Neural progenitor cell (in vitro differentiated cells): ENCODE measurements around the gene COG7. TPM values are rescaled to one million over a fixed set of nuclear protein-coding genes. Genes with fewer than 3 reads are reported as not detected.

ENCODE experiments used
- DNase-seq: peaks from one replicate; pipeline ENCODE4 v3.0.0-alpha.2; 2016; ENCODE audit warnings: low spot score
- H2AFZ ChIP-seq: fragments of 200-600 bp; sonication (generic); replicated peaks from 2 replicates; pipeline ENCODE4 v1.6.1; 2016; ENCODE audit warnings: antibody characterized with exemption
- H3F3A ChIP-seq: fragments of 200-600 bp; sonication (generic); 2 replicates; pipeline ENCODE4 v1.6.1; 2016; ENCODE audit warnings: antibody characterized with exemption, low read depth
- H3K27ac ChIP-seq: fragments of 200-600 bp; sonication (generic); 2 replicates; pipeline ENCODE4 v1.5.1; 2016; ENCODE audit warnings: mild to moderate bottlenecking
- H3K27me3 ChIP-seq: fragments of 200-600 bp; sonication (generic); 2 replicates; pipeline ENCODE4 v1.6.1; 2016; ENCODE audit warnings: mild to moderate bottlenecking, moderate library complexity
- H3K36me3 ChIP-seq: fragments of 200-600 bp; sonication (generic); 2 replicates; pipeline ENCODE4 v1.5.1; 2016
- H3K4me1 ChIP-seq: fragments of 200-600 bp; sonication (generic); 2 replicates; pipeline ENCODE4 v1.6.1; 2016; ENCODE audit warnings: mixed run types
- H3K4me2 ChIP-seq: fragments of 200-600 bp; sonication (generic); 2 replicates; pipeline ENCODE4 v1.6.1; 2016
- H3K4me3 ChIP-seq: fragments of 200-600 bp; sonication (generic); 2 replicates; pipeline ENCODE4 v1.5.1; 2016
- H3K79me2 ChIP-seq: fragments of 200-600 bp; sonication (generic); 2 replicates; pipeline ENCODE4 v1.6.1; 2016; ENCODE audit warnings: low read depth
- H3K9ac ChIP-seq: fragments of 200-600 bp; sonication (generic); 2 replicates; pipeline ENCODE4 v1.6.1; 2016
- H3K9me3 ChIP-seq: fragments of 200-600 bp; sonication (generic); 2 replicates; pipeline ENCODE4 v1.5.1; 2016; ENCODE audit warnings: low read depth
- H4K20me1 ChIP-seq: fragments of 200-600 bp; sonication (generic); 2 replicates; pipeline ENCODE4 v1.6.1; 2016; ENCODE audit warnings: low read depth
- H3K27ac Mint-ChIP-seq: 3 replicates; pipeline ENCODE4 v1.8.0; 2021; ENCODE audit warnings: mixed read lengths
- H3K27me3 Mint-ChIP-seq: 2 replicates; pipeline ENCODE4 v1.8.0; 2022; ENCODE audit warnings: low read depth, mild to moderate bottlenecking, inconsistent platforms, moderate library complexity, mixed read lengths; ENCODE audit not compliant: insufficient read depth
- H3K36me3 Mint-ChIP-seq: 3 replicates; pipeline ENCODE4 v1.8.0; 2021; ENCODE audit warnings: mixed read lengths
- H3K4me1 Mint-ChIP-seq: 3 replicates; pipeline ENCODE4 v1.8.0; 2021; ENCODE audit warnings: mixed read lengths
- H3K4me3 Mint-ChIP-seq: 3 replicates; pipeline ENCODE4 v1.8.0; 2021; ENCODE audit warnings: mild to moderate bottlenecking, moderate library complexity, mixed read lengths
- H3K9me3 Mint-ChIP-seq: 3 replicates; pipeline ENCODE4 v1.8.0; 2020; ENCODE audit warnings: mixed read lengths
- CTCF ChIP-seq: fragments of 200-600 bp; sonication (generic); IDR thresholded peaks from 2 replicates; pipeline ENCODE4 v1.5.1; 2017; ENCODE audit warnings: antibody characterized with exemption, mild to moderate bottlenecking
- EZH2 ChIP-seq: fragments of 200-600 bp; sonication (generic); IDR thresholded peaks from 2 replicates; pipeline ENCODE4 v1.6.1; 2017; ENCODE audit warnings: antibody characterized with exemption, mild to moderate bottlenecking, moderate library complexity
- EZH2phosphoT487 ChIP-seq: fragments of 200-600 bp; sonication (generic); IDR thresholded peaks from 2 replicates; pipeline ENCODE4 v1.6.1; 2017; ENCODE audit warnings: antibody characterized with exemption
- total RNA-seq: library from RNA; depleted of rRNA; stranded (reverse); fragments of >200 nt; gene quantifications from 2 replicates; pipeline ENCODE4 v1.2.3, GENCODE V29; 2015; ENCODE audit warnings: low replicate concordance

Gene COG7
- total RNA-seq, 1 donor from 2014 or later = 21.6 TPM

- Mint-ChIP-seq H3K9me3 (no peaks in the 10 kb centered on the region), H3K4me3 (no peak overlapping the region), H3K36me3 (no peaks in the 10 kb centered on the region), H3K4me1 (no peaks in the 10 kb centered on the region), H3K27me3 (peaks cover 5% of the 10 kb centered on the region), H3K27ac (no peak overlapping the region)
- Histone ChIP-seq H4K20me1 (no peaks in the 10 kb centered on the region), H3K27me3 (no peaks in the 10 kb centered on the region), H3K36me3 (no peaks in the 10 kb centered on the region), H3K4me2 (no peak overlapping the region), H3K27ac (no peak overlapping the region), H2AFZ (no peak overlapping the region), H3K79me2 (no peaks in the 10 kb centered on the region), H3K4me3 (no peak overlapping the region), H3F3A (no peaks in the 10 kb centered on the region), H3K9me3 (no peaks in the 10 kb centered on the region), H3K4me1 (no peaks in the 10 kb centered on the region), H3K9ac (no peak overlapping the region)
- no peak for TF ChIP-seq EZH2
- TF ChIP-seq EZH2phosphoT487 = no peak
- TF ChIP-seq CTCF = no peak
- DNase-seq = no peak
Measured at GRCh38 chr16:23353440-23353839, 99.5 kb downstream of the COG7 start.

- Mint-ChIP-seq H3K4me1 (no peaks in the 10 kb centered on the region), H3K27me3 (peaks cover 3% of the 10 kb centered on the region), H3K4me3 (no peak overlapping the region), H3K36me3 (no peaks in the 10 kb centered on the region), H3K9me3 (no peaks in the 10 kb centered on the region), H3K27ac (no peak overlapping the region)
- H3K9ac ChIP-seq = no peak overlapping the region
- no peaks in the 10 kb centered on the region for H3K27me3 ChIP-seq
- TF ChIP-seq EZH2phosphoT487 = no peak
- no peak for TF ChIP-seq CTCF
- TF ChIP-seq EZH2 = no peak
- H3K4me1 ChIP-seq = no peaks in the 10 kb centered on the region
- no peaks in the 10 kb centered on the region for H3F3A ChIP-seq
- no peaks in the 10 kb centered on the region for H3K79me2 ChIP-seq
- no peaks in the 10 kb centered on the region for H4K20me1 ChIP-seq
- no peak for DNase-seq
- H3K27ac ChIP-seq = no peak overlapping the region
- H3K4me2 ChIP-seq = no peak overlapping the region
- H3K4me3 ChIP-seq = no peak overlapping the region
- no peaks in the 10 kb centered on the region for H3K9me3 ChIP-seq
- H2AFZ ChIP-seq = no peak overlapping the region
- no peaks in the 10 kb centered on the region for H3K36me3 ChIP-seq
Measured at GRCh38 chr16:23351360-23351759, 101.6 kb downstream of the COG7 start.

GRCh38 chr16:23348579-23349469, 104.2 kb downstream of the COG7 start:
- Histone ChIP-seq H3K27me3 (no peaks in the 10 kb centered on the region), H3K79me2 (no peaks in the 10 kb centered on the region), H3K4me2 (no peak overlapping the region), H3K27ac (no peak overlapping the region), H3K9me3 (no peaks in the 10 kb centered on the region), H3K36me3 (no peaks in the 10 kb centered on the region), H2AFZ (peak overlapping the region; percentile 26), H3K4me1 (peaks cover 5% of the 10 kb centered on the region), H4K20me1 (no peaks in the 10 kb centered on the region), H3K4me3 (no peak overlapping the region), H3K9ac (no peak overlapping the region), H3F3A (no peaks in the 10 kb centered on the region)
- Mint-ChIP-seq H3K27ac (no peak overlapping the region), H3K4me3 (no peak overlapping the region), H3K9me3 (no peaks in the 10 kb centered on the region), H3K4me1 (no peaks in the 10 kb centered on the region), H3K27me3 (no peaks in the 10 kb centered on the region), H3K36me3 (no peaks in the 10 kb centered on the region)
- no peak for TF ChIP-seq EZH2phosphoT487
- TF ChIP-seq EZH2 = no peak
- TF ChIP-seq CTCF = peak; percentile 26
- DNase-seq = peak; percentile 32
